Stimulated activated CD8-positive, alpha-beta memory T cell treated with anti-CD3 and anti-CD28 coated beads, Interleukin-15, amount 100 ng/mL, for 24 hours (primary cell): Measurements from ENCODE around the gene NFKB1.
"Not testable (repeated sequence)": the region's sequence is repeated elsewhere in the genome, so short reads cannot be mapped to it uniquely, and the experiment has no call there.

Experiments used
- DNase-seq: peaks from one replicate; pipeline ENCODE4 v3.0.0-alpha.2; 2020; ENCODE audit warnings: low read depth

Gene NFKB1

GRCh38 chr4:102600689-102601088 lies 99.5 kb downstream of the NFKB1 start:
- DNase-seq = no peak

- DNase-seq = no peak
Observed at GRCh38 chr4:102601586-102602227, 100.5 kb downstream of the NFKB1 start.

- DNase-seq = no peak
Observed at GRCh38 chr4:102604222-102604940, 103.2 kb downstream of the NFKB1 start.

- no peak for DNase-seq
Observed at GRCh38 chr4:102606261-102606660, 105.1 kb downstream of the NFKB1 start.

GRCh38 chr4:102606846-102607450 lies 105.8 kb downstream of the NFKB1 start:
- no peak for DNase-seq

GRCh38 chr4:102608190-102608589 lies 107.0 kb downstream of the NFKB1 start:
- no peak for DNase-seq

- no peak for DNase-seq
Observed at GRCh38 chr4:102610007-102610406, 108.8 kb downstream of the NFKB1 start.

GRCh38 chr4:102610476-102610875 lies 109.3 kb downstream of the NFKB1 start:
- no peak for DNase-seq

GRCh38 chr4:102612210-102612609 lies 111.1 kb downstream of the NFKB1 start:
- DNase-seq = no peak

- no peak for DNase-seq
Observed at GRCh38 chr4:102612824-102613366, 111.7 kb downstream of the NFKB1 start.

- no peak for DNase-seq
Observed at GRCh38 chr4:102614801-102615200, 113.6 kb downstream of the NFKB1 start.

GRCh38 chr4:102616636-102617035 lies 115.5 kb downstream of the NFKB1 start:
- no peak for DNase-seq

GRCh38 chr4:102619021-102619420 lies 117.9 kb downstream of the NFKB1 start:
- DNase-seq = not testable (repeated sequence)

- not testable (repeated sequence) for DNase-seq
Observed at GRCh38 chr4:102619776-102620631, 118.8 kb downstream of the NFKB1 start.

GRCh38 chr4:102620697-102621497 lies 119.7 kb downstream of the NFKB1 start:
- no peak for DNase-seq

- DNase-seq = no peak
Observed at GRCh38 chr4:102623622-102624021, 122.5 kb downstream of the NFKB1 start.

- no peak for DNase-seq
Observed at GRCh38 chr4:102624505-102624904, 123.3 kb downstream of the NFKB1 start.

- DNase-seq = no peak
Observed at GRCh38 chr4:102625232-102625930, 124.2 kb downstream of the NFKB1 start.

GRCh38 chr4:102627831-102628523 lies 126.8 kb downstream of the NFKB1 start:
- DNase-seq = no peak

- DNase-seq = no peak
Observed at GRCh38 chr4:102629673-102630072, 128.5 kb downstream of the NFKB1 start.
